ENCODE results near the gene MEI1.

GRCh38 chr22:41813726-41814410 is 114.6 kb downstream of the MEI1 start:
- TF ChIP-seq FOXJ3 (CRISPR knock-in tag; IDR thresholded peaks at IDR 0.05; ENCODE audit: borderline replicate concordance) = no peak
- no peak for TF ChIP-seq CTCF (IDR thresholded peaks at IDR 0.05)
- TF ChIP-seq TEAD4 (CRISPR knock-in tag; IDR thresholded peaks at IDR 0.05) = no peak
- TF ChIP-seq IRF1 (CRISPR knock-in tag; IDR thresholded peaks at IDR 0.05) = no peak
- no peak for TF ChIP-seq ZNF416 (CRISPR knock-in tag; IDR thresholded peaks at IDR 0.05)

Measured in WTC11 (cell line).